ENCODE measurements around the gene PCGF3.

PCGF3 gene

GRCh38 chr4:761086-761485 lies 55.5 kb downstream of the PCGF3 start:
- peaks cover 11% of the 10 kb centered on the region for H3F3A ChIP-seq (ENCODE audit: insufficient read depth)

GRCh38 chr4:761739-762138 lies 56.1 kb downstream of the PCGF3 start:
- no peaks in the 10 kb centered on the region for H3K9me2 ChIP-seq (replicated peaks; ENCODE audit: insufficient read depth, low read length)
- H3K79me2 ChIP-seq (ENCODE audit: insufficient read depth, low read length) = no peaks in the 10 kb centered on the region
- TF ChIP-seq EZH2phosphoT487 (conservative IDR thresholded peaks at IDR 0.05; ENCODE audit: low read length) (no peak), CTCF (IDR thresholded peaks at IDR 0.05; ENCODE audit: insufficient read depth, low read length, poor library complexity, severe bottlenecking) (no peak)
- no peaks in the 10 kb centered on the region for H4K20me1 ChIP-seq (ENCODE audit: low read depth, low read length)
- H3K4me3 ChIP-seq (ENCODE audit: insufficient read depth, low read length, poor library complexity, severe bottlenecking) = no peak overlapping the region
- H2AFZ ChIP-seq (ENCODE audit: low read depth, low read length, severe bottlenecking) = no peak overlapping the region
- no peaks in the 10 kb centered on the region for H3K27me3 ChIP-seq (ENCODE audit: low read length)
- no peak overlapping the region for H3K9ac ChIP-seq (ENCODE audit: low read length)
- no peaks in the 10 kb centered on the region for H3K9me3 ChIP-seq (ENCODE audit: insufficient read depth, low read length)
- H3K36me3 ChIP-seq (ENCODE audit: low read length) = no peaks in the 10 kb centered on the region; the same call in 1 of the 2 replicates
- no peak overlapping the region for H3K27ac ChIP-seq (ENCODE audit: low read depth, low read length)
- no peak overlapping the region for H3K4me2 ChIP-seq (ENCODE audit: low read depth, low read length, poor library complexity, severe bottlenecking)
- H3F3A ChIP-seq (ENCODE audit: insufficient read depth) = peaks cover 18% of the 10 kb centered on the region

More at GRCh38 chr4:761086-761485, 55.5 kb downstream of the PCGF3 start:
- no peaks in the 10 kb centered on the region; the same call in 1 of the 2 replicates for H3K36me3 ChIP-seq (ENCODE audit: low read length)
- H3K9me2 ChIP-seq (replicated peaks; ENCODE audit: insufficient read depth, low read length) = no peaks in the 10 kb centered on the region
- no peaks in the 10 kb centered on the region for H4K20me1 ChIP-seq (ENCODE audit: low read depth, low read length)
- H3K27me3 ChIP-seq (ENCODE audit: low read length) = no peaks in the 10 kb centered on the region
- H3K79me2 ChIP-seq (ENCODE audit: insufficient read depth, low read length) = no peaks in the 10 kb centered on the region
- H3K9ac ChIP-seq (ENCODE audit: low read length) = no peak overlapping the region
- H2AFZ ChIP-seq (ENCODE audit: low read depth, low read length, severe bottlenecking) = no peak overlapping the region
- H3K9me3 ChIP-seq (ENCODE audit: insufficient read depth, low read length) = no peaks in the 10 kb centered on the region
- no peak for TF ChIP-seq EZH2phosphoT487 (conservative IDR thresholded peaks at IDR 0.05; ENCODE audit: low read length)
- TF ChIP-seq CTCF (IDR thresholded peaks at IDR 0.05; ENCODE audit: insufficient read depth, low read length, poor library complexity, severe bottlenecking) = no peak
- no peak overlapping the region for H3K4me3 ChIP-seq (ENCODE audit: insufficient read depth, low read length, poor library complexity, severe bottlenecking)
- no peak overlapping the region for H3K27ac ChIP-seq (ENCODE audit: low read depth, low read length)
- no peak overlapping the region for H3K4me2 ChIP-seq (ENCODE audit: low read depth, low read length, poor library complexity, severe bottlenecking)

- Histone ChIP-seq H3K27ac (ENCODE audit: low read depth, low read length) (no peak overlapping the region), H3K9me3 (ENCODE audit: insufficient read depth, low read length) (no peaks in the 10 kb centered on the region), H3K4me2 (ENCODE audit: low read depth, low read length, poor library complexity, severe bottlenecking) (no peak overlapping the region), H3K27me3 (ENCODE audit: low read length) (no peaks in the 10 kb centered on the region), H3K9ac (ENCODE audit: low read length) (no peak overlapping the region), H3K36me3 (ENCODE audit: low read length) (no peaks in the 10 kb centered on the region; the same call in 1 of the 2 replicates), H2AFZ (ENCODE audit: low read depth, low read length, severe bottlenecking) (no peak overlapping the region), H3K79me2 (ENCODE audit: insufficient read depth, low read length) (no peaks in the 10 kb centered on the region), H3K4me3 (ENCODE audit: insufficient read depth, low read length, poor library complexity, severe bottlenecking) (no peak overlapping the region), H3F3A (ENCODE audit: insufficient read depth) (peaks cover 23% of the 10 kb centered on the region), H3K9me2 (replicated peaks; ENCODE audit: insufficient read depth, low read length) (no peaks in the 10 kb centered on the region), H4K20me1 (ENCODE audit: low read depth, low read length) (no peaks in the 10 kb centered on the region)
- TF ChIP-seq CTCF (IDR thresholded peaks at IDR 0.05; ENCODE audit: insufficient read depth, low read length, poor library complexity, severe bottlenecking) = no peak
- TF ChIP-seq EZH2phosphoT487 (conservative IDR thresholded peaks at IDR 0.05; ENCODE audit: low read length) = no peak
These were observed 56.9 kb downstream of the PCGF3 start for GRCh38 chr4:762211-763190.
